GM23248 (cell line): Measurements from ENCODE around the gene IRF4.

Source experiments
- EZH2 ChIP-seq: fragments of 200-600 bp; sonication (generic); IDR thresholded peaks from 2 replicates; pipeline ENCODE4 v1.6.1; 2018; ENCODE audit warnings: antibody characterized with exemption, mild to moderate bottlenecking; ENCODE audit not compliant: insufficient read depth, poor library complexity, severe bottlenecking
- EZH2phosphoT487 ChIP-seq: fragments of 200-600 bp; sonication (generic); IDR thresholded peaks from 2 replicates; pipeline ENCODE4 v1.6.1; 2018; ENCODE audit warnings: antibody characterized with exemption, moderate library complexity, mild to moderate bottlenecking, low read depth; ENCODE audit not compliant: insufficient read depth

- TF ChIP-seq EZH2 = no peak
- no peak for TF ChIP-seq EZH2phosphoT487
Measured at GRCh38 chr6:373773-374724, 17.5 kb upstream of the IRF4 start.
